Gastroesophageal sphincter (tissue), 4 donors: Measurements from ENCODE around the gene VWA8. TPM values are rescaled to one million over a fixed set of nuclear protein-coding genes. Genes with fewer than 3 reads are reported as not detected.
A peak's percentile ranks its signal among the peaks of the same experiment; 100 is the strongest.

ENCODE experiments used
- ATAC-seq: fragments of 150-250 bp; one replicate; pipeline ENCODE4 v1.9.1; 2016; ENCODE audit warnings: mild to moderate bottlenecking, moderate library complexity
- H3K27ac ChIP-seq, 4 donors: fragments of 200-600 bp; sonication (generic) in 3 of 4; 1 replicate in 3 of 4; 2 replicates in 1 of 4; pipeline ENCODE4 v1.5.1; 2016 to 2019
- H3K27me3 ChIP-seq: fragments of 200-600 bp; sonication (generic); one replicate; pipeline ENCODE4 v1.5.1; 2019
- H3K36me3 ChIP-seq, 2 donors: fragments of 200-600 bp; sonication (generic); one replicate each; pipeline ENCODE4 v1.5.1; 2019; ENCODE audit warnings: control low read depth in 1 of 2
- H3K4me1 ChIP-seq, 3 donors: fragments of 200-600 bp; sonication (generic); 1 replicate in 2 of 3; 2 replicates in 1 of 3; pipeline ENCODE4 v1.5.1; 2016 to 2019; ENCODE audit warnings: control low read depth in 2 of 3
- H3K4me3 ChIP-seq, 2 donors: fragments of 200-600 bp; sonication (generic); one replicate each; pipeline ENCODE4 v1.5.1; 2019; ENCODE audit warnings: mild to moderate bottlenecking in 1 of 2, moderate library complexity in 1 of 2
- H3K9me3 ChIP-seq, 3 donors: fragments of 200-600 bp; sonication (generic); one replicate each; pipeline ENCODE4 v1.5.1; 2017 to 2019; ENCODE audit warnings: control low read depth in 2 of 3
- CTCF ChIP-seq, 4 experiments: fragments of 200-600 bp in 2 of 4; fragments of 450-650 bp in 2 of 4; sonication (generic) in 1 of 4; IDR thresholded peaks; one replicate each; pipeline ENCODE4 v1.5.1; 2017 to 2019; ENCODE audit warnings: antibody characterized with exemption in 4 of 4, mild to moderate bottlenecking in 2 of 4, moderate library complexity in 2 of 4
- EP300 ChIP-seq: sonication (generic); formaldehyde crosslinking; IDR thresholded peaks from one replicate; pipeline ENCODE4 v1.6.1; 2017; ENCODE audit warnings: antibody characterized with exemption, mild to moderate bottlenecking
- POLR2A ChIP-seq, 2 donors: fragments of 450-650 bp; IDR thresholded peaks; one replicate each; pipeline ENCODE4 v1.6.1; 2017; ENCODE audit warnings: antibody characterized with exemption in 2 of 2, mild to moderate bottlenecking in 2 of 2, moderate library complexity in 1 of 2
- POLR2AphosphoS5 ChIP-seq: sonication (generic); formaldehyde crosslinking; IDR thresholded peaks from one replicate; pipeline ENCODE4 v1.6.1; 2017; ENCODE audit warnings: antibody characterized with exemption
- WGBS, 2 donors: methylation state at CpG; one replicate each; pipeline ENCODE4 v1.1.5; 2018; ENCODE audit warnings: low coverage in 1 of 2; 5-methylcytosine and 5-hydroxymethylcytosine counted together
- total RNA-seq, 4 donors: library from RNA; depleted of rRNA; stranded (reverse); fragments of >200 nt; gene quantifications; one replicate each; pipeline ENCODE4 v1.1.0, GENCODE V29; 2016

Gene VWA8
- total RNA-seq, 4 donors from 2014 or later = 20.3 to 34.7 (median 23.9) TPM

DNA sequence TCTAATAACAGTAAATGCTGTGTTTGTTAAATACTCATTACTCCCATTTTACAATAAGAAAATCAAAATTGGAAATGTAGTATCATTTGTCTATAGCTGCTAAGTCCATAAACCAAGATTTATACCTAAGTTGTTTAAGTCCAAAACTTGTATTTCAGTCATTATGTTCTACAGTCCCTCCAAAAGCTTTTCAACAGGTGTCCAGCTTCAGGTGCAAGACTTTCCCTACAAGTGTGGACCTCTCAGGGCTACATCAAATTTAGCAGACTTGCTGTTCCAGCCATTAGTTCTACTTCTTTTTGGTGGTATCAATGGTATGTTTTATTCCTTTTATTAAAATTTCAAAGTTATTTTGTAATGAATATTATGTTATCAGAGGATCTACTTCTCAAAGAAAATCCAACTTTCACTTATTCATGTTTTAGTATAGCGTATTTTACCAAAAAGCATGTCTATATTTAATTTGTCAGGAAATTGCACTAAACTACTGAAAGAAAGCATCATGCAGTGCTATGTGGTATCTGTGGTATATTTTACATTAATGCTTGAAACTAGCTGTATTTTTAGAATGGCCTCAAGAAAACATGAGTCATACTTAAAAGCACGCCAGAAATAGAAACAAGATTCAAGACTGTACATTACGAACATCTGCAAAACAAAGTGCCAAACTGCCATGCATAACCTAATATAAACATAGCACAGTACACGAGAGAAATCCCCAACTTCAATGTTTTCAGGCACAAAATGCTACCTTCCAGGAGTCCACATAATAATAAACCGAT lies 44.5 kb downstream of the VWA8 start:
- H3K36me3 ChIP-seq = no peaks in the 10 kb centered on the region
- TF ChIP-seq POLR2A (IDR thresholded peaks at IDR 0.05) (no peak), POLR2AphosphoS5 (peak; percentile 48), CTCF (IDR thresholded peaks at IDR 0.05) (no peak), EP300 (no peak)
- no peak overlapping the region for H3K4me3 ChIP-seq
- no peaks in the 10 kb centered on the region for H3K9me3 ChIP-seq
- H3K27me3 ChIP-seq = no peaks in the 10 kb centered on the region
- ATAC-seq = peak; percentile 34
- peak overlapping the region in 1 of 4 donors; percentile 22 for H3K27ac ChIP-seq
- 15 to 28% methylated on average over 5 of the region's 5 CpGs for WGBS, 2 donors
- H3K4me1 ChIP-seq = peaks cover 5 to 43% (median 7%) of the 10 kb centered on the region in 3 donors

- H3K9me3 ChIP-seq = no peaks in the 10 kb centered on the region
- no peak for ATAC-seq
- peaks cover 0 to 10% of the 10 kb centered on the region in 2 donors for H3K36me3 ChIP-seq
- TF ChIP-seq EP300 (no peak), POLR2A (IDR thresholded peaks at IDR 0.05) (no peak), CTCF (IDR thresholded peaks at IDR 0.05) (no peak), POLR2AphosphoS5 (no peak)
- no peaks in the 10 kb centered on the region for H3K27me3 ChIP-seq
- no peak overlapping the region for H3K27ac ChIP-seq
- H3K4me1 ChIP-seq = peaks cover 5 to 43% (median 7%) of the 10 kb centered on the region in 3 donors
- no peak overlapping the region for H3K4me3 ChIP-seq
These were observed 45.8 kb downstream of the VWA8 start for GRCh38 chr13:41915081-41915480.

DNA sequence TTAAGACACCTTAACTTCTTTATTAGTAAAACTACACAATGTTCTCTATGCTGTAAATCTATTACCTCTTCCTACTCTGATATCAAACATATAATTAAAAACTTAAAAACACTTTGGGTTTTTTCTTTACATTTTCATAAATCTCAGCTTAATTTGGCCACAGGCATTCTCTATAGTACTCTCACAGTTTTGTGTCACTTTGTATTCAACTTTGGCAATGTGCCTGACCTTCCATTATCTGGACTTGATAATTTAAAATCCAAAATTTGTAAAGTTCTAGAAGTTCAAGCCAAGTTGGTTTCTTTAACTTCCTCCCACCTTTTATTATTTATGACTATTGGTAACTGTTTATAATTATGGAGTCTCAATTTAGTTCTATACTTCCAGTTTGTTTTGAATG lies 46.4 kb downstream of the VWA8 start:
- Histone ChIP-seq H3K4me1 (peaks cover 5 to 42% (median 7%) of the 10 kb centered on the region in 3 donors), H3K36me3 (peaks cover 0 to 16% of the 10 kb centered on the region in 2 donors), H3K9me3 (no peaks in the 10 kb centered on the region), H3K27ac (no peak overlapping the region), H3K27me3 (no peaks in the 10 kb centered on the region), H3K4me3 (no peak overlapping the region)
- ATAC-seq = no peak
- no peak for TF ChIP-seq CTCF (IDR thresholded peaks at IDR 0.05)
- no peak for TF ChIP-seq EP300
- no peak for TF ChIP-seq POLR2A (IDR thresholded peaks at IDR 0.05)

DNA sequence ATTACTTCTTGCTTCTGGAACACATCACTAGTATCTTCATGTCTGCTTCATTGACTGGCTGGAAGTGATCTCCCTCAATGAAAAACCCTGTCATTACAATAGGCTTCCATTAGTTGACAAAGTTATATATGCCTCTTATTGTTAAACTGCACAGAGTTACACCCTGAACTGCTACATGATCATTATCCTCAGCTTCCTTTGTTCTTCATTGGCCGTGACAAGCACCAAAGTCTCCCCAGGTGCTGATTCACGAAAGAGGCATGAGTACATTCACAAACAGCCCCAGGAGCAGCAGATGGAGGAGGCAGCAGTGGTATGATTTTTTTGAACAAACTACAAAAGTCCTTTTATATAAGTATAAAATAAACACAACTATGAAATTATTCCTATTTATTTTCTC lies 51.4 kb downstream of the VWA8 start:
- no peak for ATAC-seq
- Histone ChIP-seq H3K27ac (no peak overlapping the region), H3K9me3 (no peaks in the 10 kb centered on the region), H3K4me1 (peaks cover 0 to 7% (median 0%) of the 10 kb centered on the region in 3 donors), H3K36me3 (peaks cover 0 to 43% of the 10 kb centered on the region in 2 donors), H3K4me3 (no peak overlapping the region), H3K27me3 (no peaks in the 10 kb centered on the region)
- TF ChIP-seq EP300 (no peak), CTCF (IDR thresholded peaks at IDR 0.05) (no peak), POLR2A (IDR thresholded peaks at IDR 0.05) (no peak), POLR2AphosphoS5 (no peak)
- 87% methylated on average over 2 of the region's 2 CpGs for WGBS, 2 donors

GRCh38 chr13:41905600-41906254 lies 55.2 kb downstream of the VWA8 start:
- no peak for ATAC-seq
- H3K27me3 ChIP-seq = no peaks in the 10 kb centered on the region
- H3K27ac ChIP-seq = no peak overlapping the region
- H3K36me3 ChIP-seq = peaks cover 0 to 46% of the 10 kb centered on the region in 2 donors
- TF ChIP-seq POLR2AphosphoS5 = no peak
- TF ChIP-seq EP300 = no peak
- TF ChIP-seq POLR2A (IDR thresholded peaks at IDR 0.05) = no peak
- peak; percentile 11 to 49 (median 28) for TF ChIP-seq CTCF (IDR thresholded peaks at IDR 0.05)
- WGBS, 2 donors = 42 to 46% methylated on average over 2 of the region's 2 CpGs
- H3K4me1 ChIP-seq = no peaks in the 10 kb centered on the region
- no peak overlapping the region for H3K4me3 ChIP-seq
- H3K9me3 ChIP-seq = no peaks in the 10 kb centered on the region
